CD4-positive, alpha-beta T cell treated with Interleukin-15 for 4 hours (primary cell): Measurements from ENCODE around the gene MDM4.
A peak's percentile ranks its signal among the peaks of the same experiment; 100 is the strongest.

Source experiments
- DNase-seq: peaks from one replicate; pipeline ENCODE4 v3.0.0-alpha.2; 2020; ENCODE audit warnings: low spot score

MDM4 gene

GRCh38 chr1:204493145-204493983, 22.8 kb upstream of the MDM4 start:
- no peak for DNase-seq

- DNase-seq: peak; percentile 43
These were observed 22.3 kb upstream of the MDM4 start for GRCh38 chr1:204493984-204494280.

- DNase-seq: peak; percentile 59
These were observed 21.7 kb upstream of the MDM4 start, which contains the start of gene PIK3C2B for GRCh38 chr1:204494281-204495077. Gene PIK3C2B (minus strand): TSS chr1:204494805. CDS start chr1:204469802, 25,003 bp downstream.

- DNase-seq: no peak
These were observed 21.0 kb upstream of the MDM4 start for GRCh38 chr1:204495078-204495753.

- no peak for DNase-seq
These were observed 20.4 kb upstream of the MDM4 start for GRCh38 chr1:204495777-204496176.

GRCh38 chr1:204498981-204499380, 17.2 kb upstream of the MDM4 start:
- no peak for DNase-seq

- DNase-seq: no peak
These were observed 16.4 kb upstream of the MDM4 start for GRCh38 chr1:204499511-204500468.

- DNase-seq: no peak
These were observed 14.0 kb upstream of the MDM4 start for GRCh38 chr1:204502241-204502640.

GRCh38 chr1:204503122-204503912, 12.9 kb upstream of the MDM4 start:
- peak; percentile 84 for DNase-seq

- DNase-seq: no peak
These were observed 12.2 kb upstream of the MDM4 start for GRCh38 chr1:204503913-204504519.

GRCh38 chr1:204505674-204506200, 10.5 kb upstream of the MDM4 start:
- DNase-seq: no peak

- DNase-seq: peak; percentile 83
These were observed 9.8 kb upstream of the MDM4 start for GRCh38 chr1:204506201-204506968.

- DNase-seq: peak; percentile 95
These were observed 9.3 kb upstream of the MDM4 start for GRCh38 chr1:204506969-204507316.

- DNase-seq: no peak
These were observed 8.7 kb upstream of the MDM4 start for GRCh38 chr1:204507317-204508105.

GRCh38 chr1:204509186-204509635, 7.0 kb upstream of the MDM4 start:
- DNase-seq: no peak

GRCh38 chr1:204511366-204511765, 4.8 kb upstream of the MDM4 start:
- DNase-seq: peak; percentile 26

GRCh38 chr1:204513117-204513716, 3.0 kb upstream of the MDM4 start:
- DNase-seq: peak; percentile 76

- DNase-seq: no peak
These were observed 1.4 kb upstream of the MDM4 start for GRCh38 chr1:204514828-204515227.
